HG02610 (cell line): ENCODE results near the gene RBM34.
A peak's percentile ranks its signal among the peaks of the same experiment; 100 is the strongest.

Experiments
- ATAC-seq: cut with Tn5 transposase; IDR thresholded peaks from one replicate; pipeline ENCODE4 v1.9.1; 2021; ENCODE audit warnings: mild to moderate bottlenecking, moderate library complexity; ENCODE audit not compliant: unreplicated experiment

Gene RBM34

GRCh38 chr1:235156740-235157139 lies 4.3 kb downstream of the RBM34 start:
- no peak for ATAC-seq

- no peak for ATAC-seq
These were observed 4.8 kb downstream of the RBM34 start for GRCh38 chr1:235156265-235156664.

GRCh38 chr1:235152235-235152634 lies 8.8 kb downstream of the RBM34 start:
- ATAC-seq: no peak

GRCh38 chr1:235151033-235151432 lies 10.0 kb downstream of the RBM34 start:
- no peak for ATAC-seq

GRCh38 chr1:235149824-235150223 lies 11.2 kb downstream of the RBM34 start:
- no peak for ATAC-seq

GRCh38 chr1:235147269-235147668 lies 13.8 kb downstream of the RBM34 start:
- peak; percentile 64 for ATAC-seq

- ATAC-seq: no peak
These were observed 15.4 kb downstream of the RBM34 start for GRCh38 chr1:235145639-235146038.

- ATAC-seq: no peak
These were observed 18.1 kb downstream of the RBM34 start for GRCh38 chr1:235142991-235143390.

GRCh38 chr1:235139315-235139714 lies 21.7 kb downstream of the RBM34 start:
- no peak for ATAC-seq

- ATAC-seq: no peak
These were observed 22.2 kb downstream of the RBM34 start for GRCh38 chr1:235138821-235139220.

GRCh38 chr1:235136111-235136510 lies 24.9 kb downstream of the RBM34 start:
- no peak for ATAC-seq

- no peak for ATAC-seq
These were observed 26.9 kb downstream of the RBM34 start for GRCh38 chr1:235134171-235134570.

GRCh38 chr1:235133086-235133485 lies 28.0 kb downstream of the RBM34 start:
- no peak for ATAC-seq

GRCh38 chr1:235131961-235132360 lies 29.1 kb downstream of the RBM34 start:
- ATAC-seq: no peak

- no peak for ATAC-seq
These were observed 30.2 kb downstream of the RBM34 start for GRCh38 chr1:235130766-235131270.

- no peak for ATAC-seq
These were observed 31.1 kb downstream of the RBM34 start for GRCh38 chr1:235129774-235130570.

- peak; percentile 91 for ATAC-seq
These were observed 32.4 kb downstream of the RBM34 start, which contains the start of gene TOMM20 for GRCh38 chr1:235128456-235129328. Gene TOMM20, minus strand, starts transcription at chr1:235128837. Its CDS starts 122 bp downstream, at chr1:235128715.

- no peak for ATAC-seq
These were observed 33.2 kb downstream of the RBM34 start for GRCh38 chr1:235127732-235128455.

- no peak for ATAC-seq
These were observed 33.8 kb downstream of the RBM34 start for GRCh38 chr1:235127203-235127602.

GRCh38 chr1:235124665-235125064 lies 36.4 kb downstream of the RBM34 start:
- ATAC-seq: no peak

- no peak for ATAC-seq
These were observed 36.9 kb downstream of the RBM34 start for GRCh38 chr1:235124111-235124510.
